Spleen (tissue), 11 donors: ENCODE results near the gene DDX50. TPM values are rescaled to one million over a fixed set of nuclear protein-coding genes. Genes with fewer than 3 reads are reported as not detected.
"Not testable (repeated sequence)": the region's sequence is repeated elsewhere in the genome, so short reads cannot be mapped to it uniquely, and the experiment has no call there.

Experiments
- DNase-seq: peaks from one replicate; pipeline ENCODE4 v3.0.0-alpha.2; 2020
- H3K27ac ChIP-seq, 8 donors: fragments of 200-600 bp; sonication (generic) in 7 of 8; 1 replicate in 4 of 8; 2 replicates in 4 of 8; pipeline versions ENCODE4 v1.5.0 to v1.8.0; 2016 to 2021; ENCODE audit warnings: inconsistent platforms in 4 of 8, mild to moderate bottlenecking in 4 of 8, moderate library complexity in 1 of 8
- H3K27me3 ChIP-seq, 7 donors: fragments of 200-600 bp; sonication (generic) in 6 of 7; replicated peaks in 1 of 7; 1 replicate in 4 of 7; 2 replicates in 3 of 7; pipeline versions ENCODE4 v1.5.0 to v1.8.0; 2016 to 2021; ENCODE audit warnings: inconsistent platforms in 3 of 7, mild to moderate bottlenecking in 1 of 7
- H3K36me3 ChIP-seq, 6 donors: fragments of 200-600 bp; sonication (generic) in 5 of 6; 1 replicate in 4 of 6; 2 replicates in 2 of 6; pipeline versions ENCODE4 v1.5.0 to v1.8.0; 2016 to 2021; ENCODE audit warnings: inconsistent platforms in 2 of 6
- H3K4me1 ChIP-seq, 6 donors: fragments of 200-600 bp; sonication (generic) in 5 of 6; 1 replicate in 3 of 6; 2 replicates in 3 of 6; pipeline versions ENCODE4 v1.5.0 to v1.8.0; 2016 to 2021; ENCODE audit warnings: inconsistent platforms in 3 of 6
- H3K4me3 ChIP-seq, 8 donors: fragments of 200-600 bp; sonication (generic) in 7 of 8; 1 replicate in 4 of 8; 2 replicates in 4 of 8; pipeline versions ENCODE4 v1.5.0 to v1.8.0; 2016 to 2021; ENCODE audit warnings: inconsistent platforms in 4 of 8, mild to moderate bottlenecking in 4 of 8, moderate library complexity in 2 of 8
- H3K9me3 ChIP-seq, 8 donors: fragments of 200-600 bp; sonication (generic) in 7 of 8; 1 replicate in 4 of 8; 2 replicates in 4 of 8; pipeline versions ENCODE4 v1.5.0 to v1.8.0; 2016 to 2021; ENCODE audit warnings: inconsistent platforms in 4 of 8
- POLR2A ChIP-seq, 3 donors: fragments of 450-650 bp; IDR thresholded peaks; one replicate each; pipeline ENCODE4 v1.5.1; 2017; ENCODE audit warnings: antibody characterized with exemption in 3 of 3, mild to moderate bottlenecking in 1 of 3
- POLR2AphosphoS5 ChIP-seq, 3 donors: sonication (generic); formaldehyde crosslinking; IDR thresholded peaks; one replicate each; pipeline ENCODE4 v1.5.1; 2017; ENCODE audit warnings: antibody characterized with exemption in 3 of 3
- whole genome bisulfite sequencing, 5 donors: extraction: QIAGEN DNeasy Blood & Tissue Kit in 3 of 5; methylation state at CpG; one replicate each; pipeline versions ENCODE4 v1.1.5 to v1.1.7; 2013 to 2018; 5-methylcytosine and 5-hydroxymethylcytosine counted together
- intact Hi-C: fragments of 100-400 bp; cut with DNase I; formaldehyde crosslinking; loops from one replicate; pipeline ENCODE4 v1.15.0; 2023; ENCODE audit warnings: low total_unique reads
- polyA plus RNA-seq, 3 donors: library from polyadenylated mRNA; stranded (reverse); fragments of 200-250 nt; gene quantifications; one replicate each; pipeline ENCODE4 v1.2.1, GENCODE V29; 2013
- total RNA-seq, 7 donors: library from RNA; depleted of rRNA in 3 of 7; stranded (reverse); fragments of >200 nt in 3 of 7; fragmentation: NEBNext Ultra II Directional in 4 of 7; extraction: Animal tissue kit (Norgen Biotek cat#: 25700) in 4 of 7; gene quantifications; one replicate each; pipeline versions ENCODE4 v1.1.0 to v1.2.1, GENCODE V29; 2016 to 2021
- TF ChIP-seq, protein P1 (sequence below), 11 experiments: fragments of 200-600 bp in 7 of 11; fragments of 450-650 bp in 4 of 11; sonication (generic) in 4 of 11; IDR thresholded peaks in 8 of 11; conservative IDR thresholded peaks in 3 of 11; 1 replicate in 7 of 11; 2 replicates in 4 of 11; pipeline versions ENCODE4 v1.4.0 to v1.8.0; 2016 to 2021; ENCODE audit warnings: antibody characterized with exemption in 11 of 11, inconsistent platforms in 4 of 11, mild to moderate bottlenecking in 1 of 11
- donor health status: healthy with polysubstance abuse.
- donor health status: DM: no; HTN: no; CAD: no; lungs with moderate emphysema.
- donor health status: DM: no; HTN: no; CAD: no.
- donor health status: Bipolar disorder and iron deficiency.
- donor health status: healthy.
- donor health status: DM: no; HTN: no; CAD: no.
- donor health status: DM: yes; HTN: yes; CAD: no.

The DDX50 gene
- total and polyA plus RNA-seq, 10 donors, result 19.2 to 33.6 (median 28.4) TPM

DNA sequence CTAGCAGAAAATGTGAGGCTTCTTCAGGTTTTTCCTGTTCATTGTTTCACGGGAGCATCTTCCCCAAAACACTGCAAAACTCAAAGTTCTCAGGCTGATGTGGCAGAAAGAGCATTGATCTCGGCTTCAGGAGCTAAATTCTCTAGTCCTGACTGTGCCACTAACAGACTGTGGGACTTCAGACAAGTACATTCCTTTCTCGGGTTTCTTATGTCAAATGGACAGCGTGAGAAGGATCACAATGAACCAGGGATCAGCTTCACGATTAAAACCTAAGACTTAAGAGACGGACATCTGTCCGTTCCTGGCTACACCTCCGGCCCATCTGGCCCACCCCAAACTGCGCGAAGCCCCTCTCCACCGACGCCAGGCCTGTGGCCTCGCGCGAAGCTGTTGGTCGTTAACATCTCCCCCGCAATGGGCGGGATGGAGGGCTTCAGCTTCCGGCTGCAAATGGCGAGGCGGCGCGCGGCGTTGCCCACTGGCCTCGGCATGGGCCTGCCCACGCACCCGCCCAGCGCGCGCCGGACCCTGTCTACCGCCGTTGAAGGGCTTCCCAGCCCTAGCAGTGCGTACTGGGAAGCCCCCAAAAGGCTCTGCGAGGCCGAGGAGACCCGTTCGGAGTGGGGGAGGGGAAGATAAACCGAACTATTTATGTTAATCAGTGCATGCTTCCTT is 549 bp upstream of the DDX50 start:
- Histone ChIP-seq H3K36me3 (no peaks in the 10 kb centered on the region), H3K4me1 (peaks cover 17 to 50% (median 34%) of the 10 kb centered on the region in 6 donors), H3K27me3 (peaks cover 0 to 3% (median 0%) of the 10 kb centered on the region in 7 donors), H3K9me3 (no peaks in the 10 kb centered on the region), H3K27ac (peak overlapping the region; percentile 93 to 100 (median 99)), H3K4me3 (peak overlapping the region; percentile 58 to 89 (median 72))
- intact Hi-C loops, result no loop called here
- TF ChIP-seq POLR2AphosphoS5 (IDR thresholded peaks at IDR 0.05), result peak; percentile 80 to 95 (median 88)
- TF ChIP-seq, protein P1, sequence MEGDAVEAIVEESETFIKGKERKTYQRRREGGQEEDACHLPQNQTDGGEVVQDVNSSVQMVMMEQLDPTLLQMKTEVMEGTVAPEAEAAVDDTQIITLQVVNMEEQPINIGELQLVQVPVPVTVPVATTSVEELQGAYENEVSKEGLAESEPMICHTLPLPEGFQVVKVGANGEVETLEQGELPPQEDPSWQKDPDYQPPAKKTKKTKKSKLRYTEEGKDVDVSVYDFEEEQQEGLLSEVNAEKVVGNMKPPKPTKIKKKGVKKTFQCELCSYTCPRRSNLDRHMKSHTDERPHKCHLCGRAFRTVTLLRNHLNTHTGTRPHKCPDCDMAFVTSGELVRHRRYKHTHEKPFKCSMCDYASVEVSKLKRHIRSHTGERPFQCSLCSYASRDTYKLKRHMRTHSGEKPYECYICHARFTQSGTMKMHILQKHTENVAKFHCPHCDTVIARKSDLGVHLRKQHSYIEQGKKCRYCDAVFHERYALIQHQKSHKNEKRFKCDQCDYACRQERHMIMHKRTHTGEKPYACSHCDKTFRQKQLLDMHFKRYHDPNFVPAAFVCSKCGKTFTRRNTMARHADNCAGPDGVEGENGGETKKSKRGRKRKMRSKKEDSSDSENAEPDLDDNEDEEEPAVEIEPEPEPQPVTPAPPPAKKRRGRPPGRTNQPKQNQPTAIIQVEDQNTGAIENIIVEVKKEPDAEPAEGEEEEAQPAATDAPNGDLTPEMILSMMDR (IDR thresholded peaks at IDR 0.05 in 8 of 11, conservative IDR thresholded peaks at IDR 0.05 in 3 of 11), result no peak
- TF ChIP-seq POLR2A (IDR thresholded peaks at IDR 0.05), result peak in 1 of 3 donors; percentile 40
- peak; percentile 94 for DNase-seq
- WGBS, 5 donors, result 6 to 15% (median 8%) methylated on average over 19 to 40 of the region's 40 CpGs

DNA sequence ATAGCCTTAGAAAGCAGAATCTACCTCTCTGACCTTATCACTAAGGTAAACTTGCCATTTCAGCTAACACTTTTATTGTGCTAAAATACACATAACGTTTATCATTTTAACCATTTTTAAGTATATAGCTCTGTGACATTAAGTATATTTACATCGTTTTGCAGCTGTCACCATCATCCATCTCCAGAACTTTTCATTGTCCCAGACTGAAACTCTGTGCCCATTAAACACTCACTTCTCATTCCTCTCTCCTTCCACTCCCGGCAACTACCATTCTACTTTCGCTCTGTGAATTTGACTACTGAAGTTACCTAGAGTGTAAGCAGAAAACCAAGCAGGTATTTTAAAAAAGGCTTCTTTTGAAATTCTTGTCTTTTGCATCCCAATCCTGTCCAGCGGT is 1.3 kb downstream of the DDX50 start:
- intact Hi-C loops, result no loop called here
- peaks cover 17 to 60% (median 37%) of the 10 kb centered on the region in 6 donors for H3K4me1 ChIP-seq
- no peak for DNase-seq
- peak overlapping the region in 1 of 8 donors; percentile 93 for H3K27ac ChIP-seq
- no peaks in the 10 kb centered on the region for H3K9me3 ChIP-seq
- 71 to 85% (median 76%) methylated on average over 5 of the region's 5 CpGs for WGBS, 5 donors
- H3K36me3 ChIP-seq, result peaks cover 0 to 13% (median 8%) of the 10 kb centered on the region in 6 donors
- H3K27me3 ChIP-seq, result peaks cover 0 to 3% (median 0%) of the 10 kb centered on the region in 7 donors
- H3K4me3 ChIP-seq, result peak overlapping the region in 5 of 8 donors; percentile 62 to 83 (median 76)
- TF ChIP-seq, protein P1 (IDR thresholded peaks at IDR 0.05 in 8 of 11, conservative IDR thresholded peaks at IDR 0.05 in 3 of 11), result no peak
- TF ChIP-seq POLR2AphosphoS5 (IDR thresholded peaks at IDR 0.05) (no peak), POLR2A (IDR thresholded peaks at IDR 0.05) (no peak)

DNA sequence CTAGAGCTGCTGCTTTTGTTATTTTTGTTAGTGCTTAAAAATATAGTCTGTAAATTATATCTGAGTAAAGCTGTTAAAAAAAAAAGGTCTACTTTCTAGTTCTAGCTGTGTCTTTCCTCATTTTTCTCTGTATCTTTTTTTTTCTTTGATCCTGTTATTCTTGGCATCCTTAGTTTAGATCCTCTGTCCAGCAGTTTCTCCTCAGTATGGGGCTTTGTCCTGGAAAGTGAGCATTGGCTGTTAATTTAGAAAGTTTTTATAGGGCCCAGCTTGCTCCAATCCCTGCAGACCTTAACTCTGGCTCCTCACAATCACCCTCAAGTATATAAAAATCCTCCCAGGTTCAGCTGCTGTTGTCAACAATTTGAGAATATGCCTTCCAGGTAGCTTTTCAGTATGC is 23.5 kb downstream of the DDX50 start:
- DNase-seq, result no peak
- H3K4me1 ChIP-seq, result no peaks in the 10 kb centered on the region
- no peak for TF ChIP-seq POLR2A (IDR thresholded peaks at IDR 0.05)
- TF ChIP-seq, protein P1 (IDR thresholded peaks at IDR 0.05 in 8 of 11, conservative IDR thresholded peaks at IDR 0.05 in 3 of 11), result no peak
- TF ChIP-seq POLR2AphosphoS5 (IDR thresholded peaks at IDR 0.05), result no peak
- H3K27ac ChIP-seq, result no peak overlapping the region
- H3K9me3 ChIP-seq, result no peaks in the 10 kb centered on the region
- intact Hi-C loops, result no loop called here
- H3K27me3 ChIP-seq, result no peaks in the 10 kb centered on the region
- H3K36me3 ChIP-seq, result peaks cover 4 to 100% (median 37%) of the 10 kb centered on the region in 6 donors
- no peak overlapping the region for H3K4me3 ChIP-seq

DNA sequence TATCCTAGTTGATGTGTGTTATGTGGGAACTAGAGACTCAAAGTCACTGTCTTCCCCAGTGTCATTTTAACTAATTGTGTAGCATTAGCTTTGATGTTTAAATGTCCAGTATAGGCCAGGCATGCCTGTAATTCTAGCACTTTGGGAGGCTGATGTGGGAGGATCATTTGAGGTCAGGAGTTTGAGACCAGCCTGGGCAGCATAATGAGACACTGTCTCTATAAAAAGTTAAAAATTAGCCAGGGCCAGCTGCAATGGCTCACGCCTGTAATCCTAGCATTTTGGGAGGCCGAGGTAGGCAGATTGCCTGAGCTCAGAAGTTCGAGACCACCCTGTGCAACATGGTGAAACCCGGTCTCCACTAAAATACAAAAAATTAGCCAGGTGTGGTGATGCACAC is 24.4 kb downstream of the DDX50 start:
- no peaks in the 10 kb centered on the region for H3K9me3 ChIP-seq
- TF ChIP-seq, protein P1 (IDR thresholded peaks at IDR 0.05 in 8 of 11, conservative IDR thresholded peaks at IDR 0.05 in 3 of 11), result no peak
- TF ChIP-seq POLR2AphosphoS5 (IDR thresholded peaks at IDR 0.05) (no peak), POLR2A (IDR thresholded peaks at IDR 0.05) (no peak)
- H3K27ac ChIP-seq, result no peak overlapping the region
- no peak for DNase-seq
- no peaks in the 10 kb centered on the region for H3K27me3 ChIP-seq
- H3K4me1 ChIP-seq, result no peaks in the 10 kb centered on the region
- intact Hi-C loops, result no loop called here
- peaks cover 0 to 100% (median 33%) of the 10 kb centered on the region in 6 donors for H3K36me3 ChIP-seq
- H3K4me3 ChIP-seq, result no peak overlapping the region
- 89 to 98% (median 97%) methylated on average over 4 of the region's 4 CpGs for WGBS, 5 donors

DNA sequence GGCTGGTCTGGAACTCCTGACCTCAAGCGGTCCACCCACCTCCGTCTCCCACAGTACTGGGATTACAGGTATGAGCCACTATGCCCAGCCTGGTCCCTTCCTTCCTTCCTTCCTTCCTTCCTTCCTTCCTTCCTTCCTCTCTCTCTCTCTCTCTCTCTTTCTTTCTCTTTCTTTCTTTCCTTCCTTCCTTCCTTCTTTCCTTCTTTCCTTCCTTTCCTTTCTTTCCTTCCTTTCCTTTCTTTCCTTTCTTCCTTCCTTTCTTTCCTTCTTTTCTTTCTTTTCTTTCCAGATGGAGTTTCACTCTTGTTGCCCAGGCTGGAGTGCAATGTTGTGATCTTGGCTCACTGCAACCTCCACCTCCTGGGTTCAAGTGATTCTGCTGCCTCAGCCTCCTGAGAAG is 28.0 kb downstream of the DDX50 start:
- DNase-seq, H3K4me1 ChIP-seq, intact Hi-C loops, H3K9me3 ChIP-seq, H3K27ac ChIP-seq, H3K4me3 ChIP-seq, H3K27me3 ChIP-seq: not testable (repeated sequence)
- H3K36me3 ChIP-seq, result peaks cover 0 to 99% (median 33%) of the 10 kb centered on the region in 6 donors
- 91 to 100% (median 97%) methylated on average over 2 of the region's 2 CpGs for WGBS, 5 donors

DNA sequence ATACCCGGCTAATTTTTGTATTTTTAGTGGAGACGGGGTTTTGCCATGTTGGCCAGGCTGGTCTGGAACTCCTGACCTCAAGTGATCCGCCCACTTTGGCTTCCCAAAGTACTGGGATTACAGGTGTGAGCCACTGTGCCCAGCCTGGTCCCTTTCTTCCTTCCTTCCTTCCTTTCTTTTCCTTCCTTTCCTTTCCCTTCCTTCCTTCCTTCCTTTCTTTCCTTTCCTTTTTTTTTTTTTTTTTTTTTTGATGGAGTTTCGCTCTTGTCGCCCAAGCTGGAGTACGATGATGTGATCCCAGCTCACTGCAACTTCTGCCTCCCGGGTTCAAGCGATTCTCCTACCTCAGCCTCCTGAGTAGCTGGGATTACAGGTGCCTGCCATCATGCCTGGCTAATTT is 28.8 kb downstream of the DDX50 start:
- intact Hi-C loops, H3K4me3 ChIP-seq, DNase-seq, H3K27ac ChIP-seq, H3K27me3 ChIP-seq, H3K4me1 ChIP-seq, H3K9me3 ChIP-seq: not testable (repeated sequence)
- 97 to 99% (median 97%) methylated on average over 8 of the region's 8 CpGs for WGBS, 5 donors
- H3K36me3 ChIP-seq, result peaks cover 0 to 99% (median 38%) of the 10 kb centered on the region in 6 donors

DNA sequence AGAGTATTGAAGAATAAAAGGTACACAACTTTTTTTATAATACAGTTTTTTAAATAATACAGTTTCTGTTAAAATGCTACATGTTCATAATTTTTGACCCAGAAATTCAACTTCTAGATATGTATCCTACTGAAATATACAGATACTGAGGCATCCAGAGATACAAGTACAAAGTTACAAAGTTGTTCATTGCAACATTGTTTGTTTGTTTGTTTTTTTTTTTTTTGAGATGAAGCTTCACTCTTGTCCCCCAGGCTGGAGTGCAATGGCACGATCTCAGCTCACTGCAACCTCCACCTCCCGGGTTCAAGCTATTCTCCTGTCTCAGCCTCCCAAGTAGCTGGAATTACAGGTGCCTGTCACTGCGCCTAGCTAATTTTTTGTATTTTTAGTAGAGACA is 31.7 kb downstream of the DDX50 start:
- DNase-seq, H3K27me3 ChIP-seq, H3K4me3 ChIP-seq, intact Hi-C loops, H3K4me1 ChIP-seq, H3K27ac ChIP-seq, H3K9me3 ChIP-seq: not testable (repeated sequence)
- 80 to 98% (median 96%) methylated on average over 3 of the region's 3 CpGs for WGBS, 5 donors
- H3K36me3 ChIP-seq, result peaks cover 0 to 98% (median 58%) of the 10 kb centered on the region in 6 donors
